ENCODE data around the gene SSH2.

- no peak for TF ChIP-seq CTCF (conservative IDR thresholded peaks at IDR 0.05; ENCODE audit: low read length)
- TF ChIP-seq EZH2phosphoT487 (IDR thresholded peaks at IDR 0.05; ENCODE audit: borderline replicate concordance, low read depth, low read length): no peak
These were observed 201.5 kb downstream of the SSH2 start for GRCh38 chr17:29728490-29728889.

All from OCI-LY7 (cell line).